HG02588 (cell line): ENCODE data around the gene ZFP62.

Experiments used
- ATAC-seq: cut with Tn5 transposase; IDR thresholded peaks from one replicate; pipeline ENCODE4 v1.9.1; 2021; ENCODE audit warnings: mild to moderate bottlenecking, moderate library complexity; ENCODE audit not compliant: unreplicated experiment

ZFP62 gene

DNA sequence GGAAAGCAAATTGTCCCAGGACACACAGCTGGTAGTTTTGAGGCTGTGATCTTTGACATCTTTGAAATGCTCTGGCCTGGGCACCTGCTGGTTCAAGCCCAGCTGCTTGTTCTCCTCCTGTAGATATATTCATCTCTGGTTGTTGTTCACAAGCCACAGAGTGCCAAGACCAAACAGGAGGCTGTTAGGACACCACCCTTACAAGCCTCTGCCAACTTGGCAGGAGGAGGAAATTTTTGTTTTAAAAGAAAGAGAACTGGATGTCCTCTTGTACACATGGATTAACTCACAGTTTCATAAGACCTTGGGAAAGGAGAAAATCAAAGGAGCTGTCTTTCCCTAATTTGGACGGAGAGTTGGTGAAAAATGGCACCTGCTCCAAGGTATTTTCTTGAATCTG lies 8.5 kb upstream of the ZFP62 start:
- no peak for ATAC-seq

GRCh38 chr5:180868960-180869359 lies 7.9 kb upstream of the ZFP62 start:
- no peak for ATAC-seq

DNA sequence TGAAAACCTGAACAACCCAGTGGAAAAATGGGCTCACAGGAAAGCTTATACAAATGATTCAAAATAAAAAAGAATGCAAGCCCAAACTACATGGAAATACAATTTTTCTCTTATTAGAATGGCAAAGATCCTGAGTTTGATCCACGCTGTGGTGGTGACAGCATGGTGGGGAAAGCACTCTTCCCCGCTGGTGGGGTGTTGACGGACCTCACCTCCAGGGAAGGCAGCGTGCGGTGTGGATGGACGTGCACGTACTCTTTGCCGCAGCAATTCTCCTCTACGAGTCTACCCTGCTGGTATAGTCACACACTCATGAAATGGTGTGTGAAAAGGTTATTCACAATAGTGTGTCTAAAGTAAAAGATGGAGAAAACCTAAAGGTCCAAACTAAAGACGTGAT lies 5.9 kb upstream of the ZFP62 start:
- no peak for ATAC-seq

GRCh38 chr5:180865981-180866695 lies 5.1 kb upstream of the ZFP62 start:
- no peak for ATAC-seq

DNA sequence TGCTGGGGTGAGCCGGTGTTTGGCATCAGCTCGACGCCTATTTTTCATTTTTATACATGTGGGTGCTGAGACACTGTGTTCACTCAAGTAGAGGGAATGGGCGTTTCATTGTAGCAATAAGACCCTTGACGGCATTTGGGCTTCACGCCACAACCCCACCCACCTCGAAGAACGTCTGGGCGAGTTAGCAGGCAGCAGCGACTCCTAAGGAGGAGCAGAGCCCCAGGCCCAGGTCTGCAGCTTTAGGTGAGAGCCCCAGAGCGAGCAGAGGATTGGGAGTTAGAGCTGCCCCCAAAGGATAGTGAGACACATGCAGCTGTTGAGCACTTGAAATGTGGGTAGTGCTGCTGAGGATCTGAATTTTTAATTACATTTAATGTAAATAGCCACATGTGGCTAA lies 1.6 kb upstream of the ZFP62 start:
- no peak for ATAC-seq

DNA sequence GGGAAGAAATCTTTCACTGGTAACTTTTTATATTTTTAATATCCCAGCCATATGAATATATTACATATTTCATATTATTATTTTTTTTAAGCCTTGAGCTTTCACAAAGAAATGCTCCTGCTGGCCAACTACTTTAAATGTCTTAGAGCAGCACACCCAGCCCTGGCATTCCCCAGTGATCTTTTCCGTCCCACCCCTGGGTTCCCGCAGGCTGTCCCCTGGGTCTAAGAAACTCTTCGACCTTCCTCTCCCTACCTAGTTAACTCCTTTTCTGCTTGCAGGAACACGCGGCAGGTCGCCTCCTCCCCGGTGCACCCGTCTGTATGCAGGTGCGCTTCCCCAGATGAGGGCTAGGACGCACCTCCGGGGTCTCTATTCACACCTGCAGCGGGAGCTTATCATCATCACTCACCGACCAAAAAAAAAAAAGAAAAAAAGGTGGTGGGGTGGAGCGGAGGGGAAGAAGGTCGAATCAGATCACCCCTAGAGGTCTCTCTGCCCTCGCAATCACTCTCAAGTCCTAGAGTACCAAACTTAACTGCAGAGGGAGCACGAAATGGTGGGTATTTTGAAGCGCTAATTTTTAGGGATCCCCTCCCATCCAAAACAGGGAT lies 696 bp downstream of the ZFP62 start:
- ATAC-seq, result peak; percentile 30

DNA sequence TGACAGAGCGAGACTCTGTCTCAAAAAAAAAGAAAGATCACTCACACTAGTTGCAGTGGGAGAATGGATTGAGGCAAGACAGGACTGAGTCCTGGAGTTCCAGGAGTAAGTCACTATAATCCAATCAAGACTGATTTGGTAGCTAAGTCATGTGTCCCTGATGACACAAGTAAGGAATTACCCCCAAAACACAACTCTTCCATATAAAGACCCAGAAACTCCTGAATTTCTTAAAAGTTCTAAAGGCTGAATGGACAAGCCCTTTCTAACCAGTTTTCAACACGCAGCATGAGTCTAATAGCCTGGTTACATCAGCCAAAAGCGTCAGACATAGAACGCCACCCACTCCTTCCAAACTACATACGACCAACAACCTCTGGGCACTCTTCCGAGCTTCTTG lies 2.5 kb downstream of the ZFP62 start:
- no peak for ATAC-seq

DNA sequence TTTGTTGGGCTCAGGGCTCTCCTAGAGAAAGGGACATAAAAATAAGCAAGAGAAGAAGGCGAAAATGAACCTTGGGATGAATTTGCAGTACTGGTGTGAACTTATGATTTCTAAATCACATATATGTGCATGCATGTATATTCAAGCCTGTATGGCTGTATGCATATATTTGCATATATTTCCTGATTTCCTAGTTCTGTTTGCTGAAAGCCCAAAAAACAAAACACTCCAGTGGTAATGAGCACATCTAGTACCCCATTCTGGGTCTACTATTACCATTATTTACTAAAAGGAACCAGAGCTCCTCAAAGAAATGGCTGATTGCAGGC lies 7.3 kb downstream of the ZFP62 start:
- ATAC-seq, result no peak

DNA sequence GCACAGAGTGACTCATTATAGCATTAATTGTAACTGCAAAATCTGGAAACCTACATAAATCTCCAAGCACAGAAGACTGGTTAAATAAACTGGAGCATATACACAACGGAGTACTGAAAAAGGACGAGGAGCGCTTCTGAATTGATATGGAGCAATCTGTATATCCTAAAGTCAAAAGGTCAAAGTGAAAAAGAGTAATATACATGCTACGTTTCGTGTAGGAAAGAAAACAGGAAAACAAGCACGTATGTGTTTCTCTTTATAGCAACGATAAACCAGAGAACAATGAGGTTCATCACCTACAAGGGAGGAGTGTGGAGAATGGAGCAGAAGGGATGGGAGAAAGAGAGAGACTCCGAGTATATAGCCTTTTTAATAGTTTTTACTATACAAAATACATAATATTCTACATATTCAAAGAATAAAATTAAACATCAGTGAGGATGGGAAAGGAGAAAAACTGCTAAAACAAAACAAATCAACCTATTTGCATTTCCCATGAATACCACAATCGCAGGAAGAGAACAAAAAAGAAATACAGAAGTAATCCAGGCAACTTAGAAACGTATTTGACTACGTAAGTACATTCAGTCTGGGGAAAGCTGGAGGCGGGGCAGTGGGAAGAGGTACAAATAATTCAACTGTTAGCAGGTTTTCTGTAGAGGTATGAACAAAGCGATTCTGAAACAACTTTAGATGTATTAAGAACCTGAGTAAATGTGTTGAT lies 7.8 kb downstream of the ZFP62 start:
- no peak for ATAC-seq

GRCh38 chr5:180852495-180852894 lies 8.6 kb downstream of the ZFP62 start:
- no peak for ATAC-seq

GRCh38 chr5:180850434-180851078 lies 10.5 kb downstream of the ZFP62 start:
- no peak for ATAC-seq

DNA sequence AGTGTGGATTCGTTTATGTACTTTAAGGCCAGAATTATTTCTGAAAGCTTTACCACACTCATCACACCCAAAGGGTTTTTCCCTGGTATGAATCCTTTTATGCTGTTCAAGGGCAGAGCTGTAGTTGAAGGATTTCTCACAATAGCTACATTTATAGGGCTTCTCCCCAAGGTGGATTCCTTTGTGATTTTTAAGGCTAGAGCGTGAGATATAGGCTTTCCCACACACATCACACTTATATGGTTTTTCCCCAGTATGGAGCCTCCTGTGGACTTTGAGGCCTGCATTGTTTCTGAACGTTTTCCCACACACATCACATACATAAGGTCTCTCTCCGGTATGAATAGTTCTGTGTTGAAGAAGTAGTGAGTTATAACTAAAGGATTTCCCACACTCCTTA lies 11.2 kb downstream of the ZFP62 start:
- no peak for ATAC-seq

- no peak for ATAC-seq
Measured at GRCh38 chr5:180848878-180849277, 12.2 kb downstream of the ZFP62 start.

DNA sequence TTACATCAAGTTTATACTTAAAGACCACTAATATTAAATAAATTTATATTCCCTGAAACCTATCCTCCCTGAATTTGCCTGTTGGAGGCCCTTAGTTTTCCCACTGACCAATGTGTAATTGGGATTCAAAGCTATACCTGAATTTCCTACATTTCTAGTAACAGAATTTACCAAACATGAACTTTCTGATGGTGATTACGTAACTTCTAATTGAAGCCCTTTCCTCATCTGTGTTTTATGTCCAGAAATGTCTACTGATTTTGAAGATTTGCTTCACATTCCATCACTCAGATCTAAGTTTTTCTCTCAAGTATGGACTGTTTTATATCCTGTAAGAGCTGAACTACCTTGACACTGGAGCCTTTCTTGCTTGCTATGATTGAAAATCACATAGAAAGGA lies 12.8 kb downstream of the ZFP62 start:
- ATAC-seq, result no peak

DNA sequence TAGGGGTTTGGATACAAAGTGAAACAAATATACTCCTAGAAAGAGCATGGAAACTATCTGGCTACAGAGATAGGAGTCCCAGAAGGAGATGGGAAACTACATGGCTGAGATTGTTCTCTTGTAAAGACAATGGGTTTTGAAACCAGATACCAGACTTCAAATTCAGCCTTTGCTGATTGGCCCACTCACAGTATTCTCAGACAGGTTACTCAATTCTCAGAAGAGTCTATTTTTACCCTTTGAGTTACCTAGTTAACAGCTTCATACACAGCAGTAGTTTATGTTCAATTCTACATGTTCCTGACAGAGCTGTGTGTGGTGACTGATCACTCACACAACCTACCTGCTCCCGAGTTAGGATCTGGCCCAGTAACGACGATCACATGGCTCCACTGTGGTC lies 14.1 kb downstream of the ZFP62 start:
- ATAC-seq, result no peak

DNA sequence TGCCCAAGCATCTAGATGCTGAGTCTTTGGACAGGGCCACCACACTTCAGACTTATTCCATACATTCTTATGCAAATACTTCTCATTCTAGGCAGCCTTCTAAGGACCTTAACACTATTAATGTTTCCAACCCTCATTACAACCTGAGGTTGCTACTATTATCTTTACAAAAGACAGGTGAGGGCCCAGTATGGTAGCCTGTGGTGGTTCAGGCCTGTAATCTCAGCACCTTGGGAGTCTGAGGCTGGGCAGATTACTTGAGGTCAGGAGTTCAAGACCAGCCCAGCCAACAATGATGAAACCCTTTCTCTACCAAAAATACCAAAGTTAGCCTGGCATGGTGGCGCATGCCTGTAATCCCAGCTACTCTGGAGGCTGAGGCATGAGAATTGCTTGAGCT lies 16.2 kb downstream of the ZFP62 start:
- no peak for ATAC-seq

DNA sequence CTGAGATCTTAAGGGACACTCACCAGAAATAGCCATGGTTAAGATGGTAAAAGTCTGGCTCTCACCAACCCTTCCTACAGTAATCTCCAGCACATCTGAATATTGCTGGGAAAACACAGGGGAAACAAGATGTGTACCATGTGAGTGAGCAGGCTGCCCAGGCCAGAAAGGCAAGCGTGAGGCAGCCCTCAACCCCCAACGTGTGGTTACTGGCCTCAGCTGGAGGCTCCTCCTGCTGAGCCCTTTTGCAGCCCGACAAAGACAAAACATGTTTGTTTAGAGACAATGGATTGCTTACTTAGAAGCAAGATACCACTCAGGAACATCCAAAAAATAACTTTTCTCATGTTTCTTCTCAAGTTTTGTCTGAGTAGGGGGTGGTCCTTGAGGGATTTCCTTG lies 16.6 kb downstream of the ZFP62 start:
- ATAC-seq, result no peak

GRCh38 chr5:180839935-180840334 lies 21.1 kb downstream of the ZFP62 start:
- no peak for ATAC-seq

DNA sequence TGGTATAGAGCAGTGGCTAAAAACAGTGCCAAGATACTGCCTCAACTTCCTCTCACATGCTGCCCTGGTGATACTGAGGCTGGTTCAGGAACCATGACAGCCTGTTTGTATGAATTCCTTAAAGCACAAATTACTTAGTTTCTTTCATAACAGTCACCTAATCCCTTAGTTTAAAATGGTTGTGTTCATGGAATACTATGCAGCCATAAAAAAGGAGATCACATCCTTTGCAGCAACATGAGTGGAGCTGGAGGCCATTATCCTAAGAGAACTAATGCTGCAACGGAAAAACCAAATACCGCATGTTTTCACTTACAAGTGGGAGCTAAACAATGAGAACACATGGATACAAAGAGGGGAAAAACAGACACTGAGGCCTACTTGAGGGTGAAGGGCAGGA lies 21.8 kb downstream of the ZFP62 start:
- ATAC-seq, result no peak

DNA sequence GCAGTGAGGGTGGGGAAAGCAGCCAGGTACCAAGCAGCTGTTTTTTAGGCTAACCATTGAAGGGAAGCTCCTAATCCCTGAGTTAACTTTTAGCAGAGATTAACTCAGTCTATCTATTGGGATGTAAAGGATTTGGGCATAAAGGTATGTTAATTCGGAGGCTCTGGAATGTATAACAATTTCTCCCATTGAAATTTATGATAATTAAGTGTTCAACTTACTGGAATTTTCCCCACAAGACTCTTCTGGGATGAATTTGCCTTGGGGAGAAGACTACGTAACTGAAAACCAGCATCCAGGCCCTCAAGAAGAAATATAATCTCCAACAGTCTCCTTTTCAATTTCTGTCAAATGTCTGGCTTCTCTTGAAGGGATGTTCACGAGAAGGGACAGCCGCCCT lies 23.6 kb downstream of the ZFP62 start:
- no peak for ATAC-seq

DNA sequence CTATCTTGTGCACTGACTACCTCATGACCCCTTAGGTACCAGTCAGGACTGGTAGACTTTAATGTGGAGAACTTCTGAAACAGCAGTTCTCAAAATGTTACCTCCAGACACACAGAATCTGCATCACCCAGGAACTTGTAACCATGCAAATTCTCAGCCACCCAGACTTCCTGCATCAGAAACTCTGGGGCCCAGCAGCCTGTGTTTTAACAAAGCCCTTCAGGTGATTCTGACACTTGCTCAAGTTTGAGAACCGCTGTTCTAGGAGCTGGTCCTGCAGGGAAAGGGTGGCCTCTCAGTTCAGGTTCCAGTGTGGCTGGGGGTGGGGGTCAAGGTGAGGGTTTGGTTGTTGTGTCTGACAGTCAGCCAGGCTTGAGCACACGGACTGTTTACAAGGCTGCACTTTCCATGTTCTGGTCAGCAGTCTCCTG lies 28.4 kb downstream of the ZFP62 start:
- peak; percentile 40 for ATAC-seq
